ENCODE results near the gene CNTNAP4. TPM values are rescaled to one million over a fixed set of nuclear protein-coding genes. Genes with fewer than 3 reads are reported as not detected.

Gene CNTNAP4
- total RNA-seq, 1 donor, result 0.10 TPM

DNA sequence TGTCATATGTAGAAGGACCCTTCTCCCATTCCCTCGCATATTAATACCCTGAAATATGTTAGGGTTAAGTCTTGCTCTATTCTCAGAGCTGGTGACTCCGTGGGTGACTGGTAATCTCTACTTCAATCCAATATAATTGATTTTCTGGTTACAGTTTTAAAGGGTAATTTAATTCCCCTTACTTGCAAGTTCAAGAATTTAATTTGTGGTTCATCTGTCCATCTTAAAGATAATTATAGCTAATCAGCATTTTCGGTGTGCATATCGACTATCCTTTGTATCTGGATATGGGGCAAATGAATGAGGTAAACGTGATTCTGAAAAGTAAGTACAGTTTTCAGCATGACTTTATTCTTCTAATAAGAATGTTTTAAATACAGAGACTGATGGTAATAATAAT, 250.0 kb downstream of the CNTNAP4 start:
- Histone ChIP-seq H3K4me1 (ENCODE audit: insufficient read depth, low read length) (no peaks in the 10 kb centered on the region), H3K27me3 (ENCODE audit: insufficient read depth, low read length) (no peaks in the 10 kb centered on the region), H3K9me3 (ENCODE audit: low read depth, low read length) (no peaks in the 10 kb centered on the region), H3K4me3 (ENCODE audit: low read length) (no peak overlapping the region)

DNA sequence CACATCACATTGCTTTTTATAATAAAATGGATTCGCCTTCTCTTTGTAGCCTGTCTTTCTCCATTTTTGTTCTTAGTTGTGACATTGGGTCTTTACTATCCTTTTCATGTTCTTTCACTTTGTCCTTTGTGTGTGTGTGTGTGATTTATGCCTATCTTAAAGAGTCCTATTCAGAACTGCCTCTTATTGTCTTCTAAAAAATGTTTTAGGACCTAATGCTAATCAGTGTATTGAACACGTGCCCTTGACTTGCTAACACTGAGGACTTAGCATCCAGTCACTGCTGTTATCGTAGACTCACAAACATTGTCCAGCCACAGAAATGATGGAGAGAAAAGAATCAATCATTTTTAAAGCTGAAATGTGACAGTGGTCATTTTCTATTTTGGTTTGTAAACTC, 251.9 kb downstream of the CNTNAP4 start:
- H3K4me3 ChIP-seq (ENCODE audit: low read length), result no peak overlapping the region
- H3K27me3 ChIP-seq (ENCODE audit: insufficient read depth, low read length), result no peaks in the 10 kb centered on the region
- no peaks in the 10 kb centered on the region for H3K9me3 ChIP-seq (ENCODE audit: low read depth, low read length)
- H3K4me1 ChIP-seq (ENCODE audit: insufficient read depth, low read length), result no peaks in the 10 kb centered on the region

DNA sequence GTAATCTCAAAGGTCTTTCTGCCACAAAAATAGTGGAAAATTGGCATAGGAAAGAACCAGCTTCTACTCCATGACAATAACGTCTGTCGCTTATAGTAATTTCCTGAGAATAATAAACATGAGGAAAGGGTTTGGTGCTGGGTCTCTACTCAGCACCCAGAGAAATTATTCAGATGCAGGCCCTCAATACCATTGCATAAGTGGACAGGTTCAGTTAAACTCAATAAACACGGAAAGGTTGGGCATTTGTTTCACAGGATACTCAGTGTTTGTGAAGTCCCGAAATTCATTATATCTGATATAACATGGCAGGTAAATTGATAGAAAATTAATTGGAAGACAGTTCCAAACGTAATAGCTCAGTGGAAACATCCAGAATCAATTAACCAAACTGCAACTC, 254.0 kb downstream of the CNTNAP4 start:
- Histone ChIP-seq H3K9me3 (ENCODE audit: low read depth, low read length) (no peaks in the 10 kb centered on the region), H3K27me3 (ENCODE audit: insufficient read depth, low read length) (no peaks in the 10 kb centered on the region), H3K4me1 (ENCODE audit: insufficient read depth, low read length) (no peaks in the 10 kb centered on the region), H3K4me3 (ENCODE audit: low read length) (no peak overlapping the region)

DNA sequence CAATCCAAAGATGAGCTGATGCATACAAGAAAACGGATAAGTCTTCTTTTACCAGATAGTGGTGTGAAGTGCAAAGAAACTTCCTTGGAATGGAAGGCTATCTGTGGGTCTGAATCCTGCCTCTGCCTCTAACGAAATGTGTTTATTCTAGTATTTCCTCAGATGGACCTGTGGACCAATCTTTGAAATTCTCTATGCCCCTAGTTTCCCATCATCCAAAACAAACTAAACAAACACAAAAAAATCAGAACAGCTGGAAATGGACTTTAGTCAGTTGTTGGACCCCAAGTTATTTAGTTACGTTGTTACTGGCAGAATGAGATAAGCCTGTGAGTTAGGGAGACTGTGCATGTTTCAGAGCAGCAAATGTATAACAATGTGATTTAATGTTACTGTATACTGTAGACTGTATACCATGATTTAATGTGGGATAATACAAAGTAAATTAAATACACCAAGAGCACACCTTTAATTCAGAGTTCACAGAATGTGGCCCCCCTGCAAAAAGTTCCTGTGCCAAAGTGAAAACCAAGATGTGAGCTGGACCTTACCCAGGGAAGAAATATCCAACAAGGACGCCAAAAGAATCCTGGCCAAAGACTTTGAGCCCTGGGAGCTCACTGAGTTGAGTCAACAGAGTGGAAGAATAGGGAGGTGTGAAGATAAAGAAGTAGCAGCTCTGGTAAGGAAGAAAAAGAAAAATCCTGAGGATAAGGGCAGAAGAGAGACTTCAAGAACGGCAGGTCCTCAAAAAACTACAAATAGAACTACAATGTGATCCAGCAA, 255.2 kb downstream of the CNTNAP4 start:
- Histone ChIP-seq H3K4me1 (ENCODE audit: insufficient read depth, low read length) (no peaks in the 10 kb centered on the region), H3K27me3 (ENCODE audit: insufficient read depth, low read length) (no peaks in the 10 kb centered on the region), H3K4me3 (ENCODE audit: low read length) (no peak overlapping the region), H3K9me3 (ENCODE audit: low read depth, low read length) (no peaks in the 10 kb centered on the region)

DNA sequence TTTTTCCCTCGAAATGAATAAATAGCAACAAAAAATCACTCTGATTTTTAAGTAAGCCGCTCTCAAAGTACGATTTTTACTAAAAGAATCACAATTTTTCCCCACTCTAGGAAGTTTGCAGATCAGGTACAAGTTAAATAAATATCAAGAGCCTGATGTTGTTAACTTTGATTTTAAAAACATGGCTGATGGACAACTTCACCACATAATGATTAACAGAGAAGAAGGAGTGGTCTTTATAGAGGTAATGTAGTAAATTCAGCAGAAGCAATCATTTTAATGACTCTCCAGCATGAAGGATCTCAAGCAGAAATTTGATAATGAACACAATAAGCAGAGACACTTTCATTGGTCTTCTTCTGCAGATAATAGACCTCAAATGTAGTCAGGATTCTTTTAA, 262.4 kb downstream of the CNTNAP4 start:
- no peaks in the 10 kb centered on the region for H3K4me1 ChIP-seq (ENCODE audit: insufficient read depth, low read length)
- H3K9me3 ChIP-seq (ENCODE audit: low read depth, low read length), result no peaks in the 10 kb centered on the region
- H3K27me3 ChIP-seq (ENCODE audit: insufficient read depth, low read length), result no peaks in the 10 kb centered on the region
- H3K4me3 ChIP-seq (ENCODE audit: low read length), result no peak overlapping the region

- H3K4me3 ChIP-seq (ENCODE audit: low read length), result no peak overlapping the region
- H3K27me3 ChIP-seq (ENCODE audit: insufficient read depth, low read length), result no peaks in the 10 kb centered on the region
- H3K9me3 ChIP-seq (ENCODE audit: low read depth, low read length), result no peaks in the 10 kb centered on the region
- no peaks in the 10 kb centered on the region for H3K4me1 ChIP-seq (ENCODE audit: insufficient read depth, low read length)
These were observed 263.9 kb downstream of the CNTNAP4 start for GRCh38 chr16:76541070-76541469.

- Histone ChIP-seq H3K9me3 (ENCODE audit: low read depth, low read length) (no peaks in the 10 kb centered on the region), H3K27me3 (ENCODE audit: insufficient read depth, low read length) (no peaks in the 10 kb centered on the region), H3K4me3 (ENCODE audit: low read length) (no peak overlapping the region), H3K4me1 (ENCODE audit: insufficient read depth, low read length) (no peaks in the 10 kb centered on the region)
These were observed 288.3 kb downstream of the CNTNAP4 start for GRCh38 chr16:76565542-76565941.

GRCh38 chr16:76571755-76572154, 294.6 kb downstream of the CNTNAP4 start:
- Histone ChIP-seq H3K9me3 (ENCODE audit: low read depth, low read length) (no peaks in the 10 kb centered on the region), H3K27me3 (ENCODE audit: insufficient read depth, low read length) (no peaks in the 10 kb centered on the region), H3K4me1 (ENCODE audit: insufficient read depth, low read length) (no peaks in the 10 kb centered on the region), H3K4me3 (ENCODE audit: low read length) (no peak overlapping the region)

DNA sequence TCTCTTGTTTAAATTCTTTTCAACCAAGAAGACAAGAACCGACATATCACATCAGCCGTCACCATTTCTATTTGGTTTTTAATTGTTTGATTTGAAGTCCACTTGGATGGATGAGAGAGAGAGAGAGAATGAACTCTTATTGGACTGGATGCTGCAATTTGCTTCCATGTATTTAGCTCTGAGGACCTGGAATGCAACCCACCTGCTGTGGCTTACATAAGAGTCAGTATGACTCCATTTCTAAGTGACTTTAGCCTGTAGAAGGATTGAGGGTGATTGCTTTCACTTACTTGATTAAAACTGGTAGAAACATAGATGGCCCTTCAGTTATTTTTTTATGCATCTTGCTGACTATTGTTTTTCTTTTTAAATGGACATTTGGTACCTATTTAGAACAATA, 296.1 kb downstream of the CNTNAP4 start:
- Histone ChIP-seq H3K4me3 (ENCODE audit: low read length) (no peak overlapping the region), H3K9me3 (ENCODE audit: low read depth, low read length) (no peaks in the 10 kb centered on the region), H3K27me3 (ENCODE audit: insufficient read depth, low read length) (no peaks in the 10 kb centered on the region), H3K4me1 (ENCODE audit: insufficient read depth, low read length) (no peaks in the 10 kb centered on the region)

DNA sequence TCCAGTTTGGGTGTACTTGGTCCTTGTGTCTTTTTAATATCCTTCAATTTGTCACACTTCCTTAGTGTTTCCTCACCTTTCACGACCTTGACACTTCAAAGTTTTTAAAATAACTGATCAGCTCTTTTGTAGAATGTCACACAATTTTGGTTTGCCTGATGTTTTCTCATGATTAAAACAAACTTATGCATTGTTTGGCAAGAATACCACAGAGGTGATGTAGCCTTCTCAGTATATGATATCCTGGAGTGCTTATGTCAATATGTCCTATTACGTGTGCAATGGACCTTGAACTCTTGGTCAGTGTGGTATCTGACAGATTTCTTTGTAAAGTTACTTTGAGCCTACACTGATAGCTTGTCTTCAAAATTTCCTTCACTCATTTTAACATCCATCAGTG, 297.4 kb downstream of the CNTNAP4 start:
- H3K27me3 ChIP-seq (ENCODE audit: insufficient read depth, low read length), result no peaks in the 10 kb centered on the region
- no peak overlapping the region for H3K4me3 ChIP-seq (ENCODE audit: low read length)
- no peaks in the 10 kb centered on the region for H3K4me1 ChIP-seq (ENCODE audit: insufficient read depth, low read length)
- H3K9me3 ChIP-seq (ENCODE audit: low read depth, low read length), result no peaks in the 10 kb centered on the region

- Histone ChIP-seq H3K27me3 (ENCODE audit: insufficient read depth, low read length) (no peaks in the 10 kb centered on the region), H3K9me3 (ENCODE audit: low read depth, low read length) (no peaks in the 10 kb centered on the region), H3K4me1 (ENCODE audit: insufficient read depth, low read length) (no peaks in the 10 kb centered on the region), H3K4me3 (ENCODE audit: low read length) (no peak overlapping the region)
These were observed 299.3 kb downstream of the CNTNAP4 start for GRCh38 chr16:76576526-76576925.

GRCh38 chr16:76577003-76577402, 299.8 kb downstream of the CNTNAP4 start:
- H3K27me3 ChIP-seq (ENCODE audit: insufficient read depth, low read length), result no peaks in the 10 kb centered on the region
- H3K4me1 ChIP-seq (ENCODE audit: insufficient read depth, low read length), result no peaks in the 10 kb centered on the region
- no peaks in the 10 kb centered on the region for H3K9me3 ChIP-seq (ENCODE audit: low read depth, low read length)
- no peak overlapping the region for H3K4me3 ChIP-seq (ENCODE audit: low read length)

DNA sequence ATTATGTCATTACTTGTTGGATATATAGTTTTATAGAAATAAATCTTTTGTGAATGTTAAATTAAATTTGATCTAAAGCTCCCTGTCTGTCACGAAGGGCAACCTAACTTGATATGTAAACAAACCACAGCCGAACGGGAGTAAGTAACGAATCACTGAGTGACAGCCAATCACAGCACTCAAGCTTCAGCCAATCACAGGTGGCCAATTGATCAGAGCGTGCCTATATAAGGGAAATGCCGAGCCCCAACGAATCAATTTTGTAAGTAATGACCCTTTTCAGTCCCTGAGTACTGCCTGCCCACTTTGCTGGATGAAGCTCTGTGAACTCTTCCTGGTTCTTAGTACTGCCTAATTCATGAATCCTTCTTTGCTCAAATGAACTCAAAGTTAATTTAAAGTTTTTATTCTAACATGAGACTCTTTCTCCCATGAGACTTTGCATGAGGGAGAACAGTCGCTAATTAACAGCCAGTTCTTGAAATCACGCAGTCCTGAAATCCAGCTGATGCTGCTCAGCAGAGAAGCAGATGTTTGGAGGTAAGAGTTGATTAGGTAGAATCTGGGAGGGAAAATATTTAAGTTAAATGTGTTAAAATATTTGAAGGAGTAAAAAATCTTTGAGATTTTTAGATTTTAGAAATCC, 302.2 kb downstream of the CNTNAP4 start:
- Histone ChIP-seq H3K27me3 (ENCODE audit: insufficient read depth, low read length) (no peaks in the 10 kb centered on the region), H3K4me3 (ENCODE audit: low read length) (no peak overlapping the region), H3K4me1 (ENCODE audit: insufficient read depth, low read length) (no peaks in the 10 kb centered on the region), H3K9me3 (ENCODE audit: low read depth, low read length) (no peaks in the 10 kb centered on the region)

- Histone ChIP-seq H3K27me3 (ENCODE audit: insufficient read depth, low read length) (no peaks in the 10 kb centered on the region), H3K4me1 (ENCODE audit: insufficient read depth, low read length) (no peaks in the 10 kb centered on the region), H3K9me3 (ENCODE audit: low read depth, low read length) (no peaks in the 10 kb centered on the region), H3K4me3 (ENCODE audit: low read length) (no peak overlapping the region)
These were observed 306.3 kb downstream of the CNTNAP4 start for GRCh38 chr16:76583466-76583865.

DNA sequence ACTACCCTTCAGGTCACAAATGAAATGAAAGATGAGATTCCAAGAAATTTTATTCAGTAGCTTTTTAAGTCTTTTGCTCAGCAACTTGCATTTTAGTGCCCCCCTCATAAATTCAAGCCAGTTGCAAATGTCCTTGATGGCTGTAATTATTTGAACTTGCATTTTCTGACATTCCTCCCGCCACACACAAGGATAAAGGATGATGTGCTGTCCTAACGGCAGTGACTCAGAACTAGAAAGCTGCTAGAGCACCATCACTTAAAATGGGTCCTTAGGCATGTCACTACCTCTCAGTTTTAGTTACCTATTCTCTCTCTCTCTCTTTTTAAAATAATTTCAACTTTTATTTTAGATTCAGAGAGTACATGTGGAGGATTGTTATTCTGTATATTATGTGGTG, 306.7 kb downstream of the CNTNAP4 start:
- Histone ChIP-seq H3K9me3 (ENCODE audit: low read depth, low read length) (no peaks in the 10 kb centered on the region), H3K4me3 (ENCODE audit: low read length) (no peak overlapping the region), H3K27me3 (ENCODE audit: insufficient read depth, low read length) (no peaks in the 10 kb centered on the region), H3K4me1 (ENCODE audit: insufficient read depth, low read length) (no peaks in the 10 kb centered on the region)

GRCh38 chr16:76598498-76598897, 321.3 kb downstream of the CNTNAP4 start:
- H3K4me1 ChIP-seq (ENCODE audit: insufficient read depth, low read length), result no peaks in the 10 kb centered on the region
- H3K4me3 ChIP-seq (ENCODE audit: low read length), result no peak overlapping the region
- no peaks in the 10 kb centered on the region for H3K27me3 ChIP-seq (ENCODE audit: insufficient read depth, low read length)
- no peaks in the 10 kb centered on the region for H3K9me3 ChIP-seq (ENCODE audit: low read depth, low read length)
